ENCODE measurements around the gene NCAM2.
A peak's percentile ranks its signal among the peaks of the same experiment; 100 is the strongest.

The NCAM2 gene

DNA sequence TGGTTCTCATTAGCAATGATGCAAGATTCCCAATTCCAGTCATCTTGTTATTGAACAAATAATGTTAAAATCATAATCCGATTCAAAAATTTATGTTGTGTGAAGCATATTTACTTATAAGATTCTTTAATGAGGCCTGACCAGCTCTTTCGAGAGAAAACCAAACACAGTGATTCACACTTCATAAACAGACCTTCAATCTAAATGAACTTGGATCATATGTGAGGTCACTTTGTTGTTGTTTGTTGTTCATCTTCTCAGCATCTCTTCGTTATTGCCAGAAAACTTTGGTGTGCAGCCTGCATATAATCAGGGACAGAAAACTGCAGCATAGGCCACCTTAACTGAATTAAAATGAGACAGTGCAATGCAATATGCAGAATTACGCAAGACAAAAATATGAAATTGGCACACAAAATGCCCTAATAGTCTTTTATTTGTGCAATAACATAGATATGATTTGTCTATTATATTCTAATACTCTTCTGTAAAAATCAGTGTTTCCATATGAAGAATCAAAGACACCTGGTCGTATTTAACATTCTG is 30.1 kb downstream of the NCAM2 start:
- DNase-seq (ENCODE audit: low read depth, low spot score) = no peak

GRCh38 chr21:21029164-21029563 is 31.0 kb downstream of the NCAM2 start:
- DNase-seq (ENCODE audit: low read depth, low spot score) = no peak

GRCh38 chr21:21030311-21030710 is 32.1 kb downstream of the NCAM2 start:
- no peak for DNase-seq (ENCODE audit: low read depth, low spot score)

DNA sequence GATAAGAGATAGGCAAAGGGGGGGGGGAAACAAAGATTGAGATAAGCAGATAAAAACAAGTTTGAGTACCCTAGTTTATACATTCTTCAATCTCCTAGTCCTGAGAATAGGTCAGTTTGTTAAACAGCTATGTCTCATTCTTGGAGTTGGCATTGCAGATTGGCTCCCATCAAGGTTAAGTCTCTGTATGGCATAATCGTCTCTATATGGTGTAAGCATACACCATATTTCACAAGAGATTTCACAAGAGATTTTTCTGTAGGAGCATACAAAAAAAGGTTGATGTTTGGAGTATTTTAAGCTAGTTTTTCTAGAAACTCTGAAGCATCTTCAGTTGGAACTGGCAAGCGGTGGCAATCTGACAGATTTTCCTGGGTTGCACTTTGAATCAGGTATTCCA is 35.8 kb downstream of the NCAM2 start:
- DNase-seq (ENCODE audit: low read depth, low spot score) = no peak

DNA sequence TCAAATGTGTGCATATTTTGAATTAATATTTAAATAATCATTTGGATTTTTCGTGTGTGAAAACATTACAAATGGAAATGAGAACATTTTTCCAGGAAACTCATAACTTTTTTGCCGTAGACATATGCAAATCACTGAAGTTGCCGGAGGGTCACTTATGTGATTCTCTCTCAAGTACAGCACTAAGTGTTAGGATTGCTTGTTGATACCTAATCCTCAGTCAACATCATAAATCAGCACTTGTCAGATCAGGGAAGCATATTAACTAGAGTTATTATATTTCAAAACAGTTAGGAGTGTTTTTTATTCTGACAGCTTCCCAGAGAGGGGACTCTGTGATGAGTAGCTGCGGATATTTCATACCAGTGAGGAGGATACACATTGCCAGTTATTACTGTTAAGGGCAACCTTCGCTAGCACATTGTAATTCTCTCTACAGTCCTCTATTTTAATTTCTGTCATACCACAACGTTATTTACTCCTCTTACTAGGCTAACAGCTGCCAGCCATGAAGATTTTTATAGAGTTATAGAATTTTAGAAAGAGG is 41.5 kb downstream of the NCAM2 start:
- DNase-seq (ENCODE audit: low read depth, low spot score) = no peak

DNA sequence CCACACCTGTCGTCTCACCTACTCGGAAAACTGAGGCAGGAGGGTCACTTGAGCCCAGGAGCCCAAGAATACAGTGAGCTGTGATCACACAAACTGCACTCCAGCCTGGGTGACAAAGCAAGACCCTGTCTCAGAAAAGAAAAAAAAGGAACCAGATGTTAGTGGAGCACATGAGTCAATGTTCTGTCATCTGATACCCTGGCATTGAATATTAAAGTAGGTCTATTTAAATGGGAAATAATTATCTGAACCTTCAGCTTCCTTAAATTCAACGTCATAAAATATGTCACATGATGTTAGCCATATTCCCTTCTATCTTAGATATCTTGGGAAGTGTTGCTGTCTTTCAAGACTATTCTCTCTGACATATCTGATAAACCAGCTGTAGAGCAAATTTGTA is 47.3 kb downstream of the NCAM2 start:
- DNase-seq (ENCODE audit: low read depth, low spot score) = no peak

- DNase-seq (ENCODE audit: low read depth, low spot score) = no peak
These were observed 47.9 kb downstream of the NCAM2 start for GRCh38 chr21:21046063-21046462.

DNA sequence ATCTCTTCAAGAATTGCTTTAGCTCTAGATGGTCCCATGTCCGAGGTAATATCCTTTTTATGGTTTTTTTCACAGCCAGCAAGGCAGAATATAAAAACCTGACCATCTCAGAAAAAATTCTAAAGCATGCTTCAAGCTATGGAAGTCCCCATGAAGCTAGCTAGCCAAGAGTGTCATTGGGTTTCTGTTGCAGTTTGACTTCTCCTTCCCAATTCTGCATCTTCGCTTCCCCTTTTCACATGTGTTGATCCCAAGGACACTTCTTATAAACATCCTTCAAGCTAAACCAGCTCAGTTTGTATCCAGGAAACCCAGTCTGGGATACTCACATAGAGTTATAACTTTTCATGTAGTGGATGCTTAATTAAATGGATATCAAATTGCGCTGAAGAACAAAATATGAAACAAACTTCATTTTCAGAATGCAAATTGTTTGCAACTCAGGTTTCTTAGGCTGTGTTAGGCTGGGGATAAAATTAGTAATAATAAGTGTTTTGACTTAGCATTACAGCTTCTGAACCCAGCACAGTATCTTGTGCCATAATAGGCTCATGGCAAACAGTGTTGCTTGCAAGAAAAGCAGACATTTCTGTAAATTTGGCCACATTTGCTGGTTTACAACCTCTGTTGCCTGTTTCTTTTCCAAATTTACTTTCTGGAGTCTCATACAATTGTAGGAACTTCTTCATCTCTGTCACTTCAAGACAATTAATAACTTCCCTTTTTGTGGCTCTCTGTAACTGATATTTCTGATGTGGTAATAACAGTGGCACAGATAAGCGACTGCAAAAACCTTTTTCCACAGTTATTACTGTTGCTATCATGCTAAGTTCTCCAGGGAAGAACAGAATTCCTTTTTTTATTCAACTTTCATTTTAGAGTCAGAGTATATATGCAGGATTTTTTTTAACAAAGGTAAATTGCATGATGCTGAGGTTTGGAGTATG is 53.2 kb downstream of the NCAM2 start:
- DNase-seq (ENCODE audit: low read depth, low spot score) = no peak

- DNase-seq (ENCODE audit: low read depth, low spot score) = no peak
These were observed 54.5 kb downstream of the NCAM2 start for GRCh38 chr21:21052672-21053071.

GRCh38 chr21:21057349-21058062 is 59.3 kb downstream of the NCAM2 start:
- DNase-seq (ENCODE audit: low read depth, low spot score) = no peak

- no peak for DNase-seq (ENCODE audit: low read depth, low spot score)
These were observed 65.6 kb downstream of the NCAM2 start for GRCh38 chr21:21063828-21064227.

DNA sequence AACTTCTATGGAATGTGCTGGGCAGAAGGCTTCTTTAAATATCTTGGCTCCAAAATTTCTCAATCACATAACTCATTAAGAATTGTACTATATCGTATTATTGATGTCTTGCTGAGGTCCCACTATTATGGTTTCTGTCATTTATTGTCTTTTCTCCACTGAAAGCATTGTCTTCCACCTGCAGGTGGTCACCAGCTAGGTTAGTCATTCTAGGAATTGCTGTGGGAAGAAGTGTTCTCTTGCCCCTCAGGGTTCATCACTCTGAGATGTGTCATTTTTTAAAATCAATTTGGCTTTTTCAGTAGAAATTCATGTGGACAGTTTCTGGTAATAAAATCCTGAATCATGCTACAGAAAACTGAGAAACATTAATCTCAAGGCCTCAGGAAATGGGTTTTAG is 66.1 kb downstream of the NCAM2 start:
- DNase-seq (ENCODE audit: low read depth, low spot score) = no peak

DNA sequence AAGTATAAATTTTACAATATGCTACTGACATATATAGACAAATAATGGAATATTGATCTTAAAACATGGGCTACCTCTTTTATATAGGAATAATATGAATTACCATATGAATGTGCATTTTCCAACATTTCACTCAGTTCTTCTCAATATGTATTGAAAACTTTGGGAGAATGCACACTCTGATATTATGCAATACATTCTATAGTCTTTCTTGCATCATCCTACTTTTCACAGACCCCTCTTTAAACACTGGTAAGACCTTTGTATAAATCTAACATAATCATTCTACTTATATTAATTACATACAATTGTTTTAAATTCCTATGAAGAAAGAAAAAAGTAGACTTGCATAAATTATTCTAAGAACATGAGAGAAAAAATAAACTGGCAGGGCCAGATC is 69.2 kb downstream of the NCAM2 start:
- no peak for DNase-seq (ENCODE audit: low read depth, low spot score)

DNA sequence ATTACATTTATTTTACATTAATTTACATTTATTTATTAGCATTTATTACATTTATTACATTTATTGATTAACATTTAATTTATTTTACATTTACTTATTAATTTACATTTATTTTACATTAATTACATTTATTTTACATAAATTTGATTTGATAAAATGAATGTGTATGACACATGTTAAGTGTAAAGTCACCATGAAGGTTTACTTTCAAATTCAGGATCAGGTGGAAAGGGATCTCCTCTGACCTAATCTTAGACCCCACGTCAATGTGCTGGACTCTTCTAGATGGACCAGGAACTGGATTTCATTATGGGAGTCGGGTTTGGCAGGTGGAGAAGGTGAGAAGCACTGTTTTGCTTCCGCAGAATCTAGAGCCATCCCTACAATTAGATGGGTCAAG is 76.1 kb downstream of the NCAM2 start:
- DNase-seq (ENCODE audit: low read depth, low spot score) = no peak

DNA sequence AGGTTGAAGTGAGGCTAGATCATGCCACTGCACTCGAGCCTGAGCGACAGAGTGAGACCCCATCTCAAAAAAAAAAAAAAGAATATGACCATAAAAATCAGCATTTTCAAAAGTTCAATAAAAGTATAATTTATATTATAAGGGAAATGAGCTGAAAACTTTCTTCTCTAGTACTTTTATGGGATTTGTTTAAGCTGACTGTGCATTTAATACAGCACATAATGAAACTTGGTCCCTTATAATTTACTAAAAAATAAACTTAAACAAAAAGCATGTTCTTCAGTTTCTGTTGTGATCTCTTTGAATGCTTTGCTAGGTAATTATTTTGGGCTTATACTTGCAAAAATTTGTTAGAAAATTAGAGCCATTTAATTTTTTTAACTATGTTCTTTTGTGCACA is 77.8 kb downstream of the NCAM2 start:
- no peak for DNase-seq (ENCODE audit: low read depth, low spot score)

DNA sequence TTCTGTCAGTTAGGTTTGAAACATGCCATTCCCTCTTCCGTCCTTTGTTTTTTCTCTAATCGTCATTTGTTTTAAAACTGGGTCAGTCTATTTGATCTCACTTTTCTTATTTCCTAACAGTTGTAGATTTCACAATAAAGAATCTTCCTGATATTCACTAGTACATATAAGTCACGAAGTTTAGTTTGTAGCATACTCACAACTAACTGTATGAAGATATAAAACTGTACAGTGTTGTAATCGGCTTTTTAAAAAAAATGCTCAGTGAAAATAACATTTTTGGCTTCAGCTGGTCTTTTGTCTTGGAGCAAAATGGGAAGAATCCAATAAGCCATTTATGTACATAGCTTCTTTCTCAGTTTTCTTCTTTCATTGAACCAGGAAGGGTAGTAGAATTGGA is 78.3 kb downstream of the NCAM2 start:
- DNase-seq (ENCODE audit: low read depth, low spot score) = no peak

- no peak for DNase-seq (ENCODE audit: low read depth, low spot score)
These were observed 81.4 kb downstream of the NCAM2 start for GRCh38 chr21:21079646-21080045.

DNA sequence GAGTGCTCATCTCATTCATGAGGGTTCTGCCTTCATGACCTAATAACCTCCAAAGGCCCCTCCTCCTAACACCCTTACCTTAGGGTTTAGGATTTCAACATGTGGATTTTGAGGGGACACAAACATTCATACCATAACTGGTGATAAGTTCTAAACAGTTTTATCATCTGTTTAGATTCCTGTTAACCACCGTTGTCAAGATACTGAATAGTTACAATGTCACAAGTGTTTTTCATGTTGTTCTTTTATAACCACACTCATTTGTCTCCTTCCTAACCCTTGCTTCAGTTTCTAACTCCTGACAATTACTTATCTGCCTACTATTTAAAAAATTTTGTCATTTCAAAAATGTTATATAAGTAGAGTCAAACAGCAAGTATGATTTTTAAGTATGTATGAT is 86.0 kb downstream of the NCAM2 start:
- DNase-seq (ENCODE audit: low read depth, low spot score) = no peak

DNA sequence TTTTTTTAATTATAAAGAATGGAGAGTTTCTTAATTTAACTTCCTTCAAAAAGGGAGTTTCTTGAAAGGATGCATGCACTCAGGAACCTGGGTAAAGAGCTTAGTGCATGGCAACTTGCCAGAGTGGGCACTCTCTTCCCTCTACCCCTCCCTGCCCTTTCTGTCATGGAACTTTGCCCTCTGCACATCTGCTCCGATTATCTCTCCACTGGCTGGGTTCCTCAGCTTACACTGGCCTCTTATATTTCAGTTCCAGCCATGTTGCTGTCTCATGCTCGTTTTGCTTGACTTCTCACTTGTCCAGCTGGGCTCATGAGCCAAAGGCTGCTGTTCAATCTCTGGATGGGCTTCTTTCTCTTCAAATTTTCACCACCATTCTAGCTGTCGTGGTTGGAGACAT is 87.0 kb downstream of the NCAM2 start:
- no peak for DNase-seq (ENCODE audit: low read depth, low spot score)

- no peak for DNase-seq (ENCODE audit: low read depth, low spot score)
These were observed 98.7 kb downstream of the NCAM2 start for GRCh38 chr21:21096956-21097355.

GRCh38 chr21:21097466-21097865 is 99.3 kb downstream of the NCAM2 start:
- no peak for DNase-seq (ENCODE audit: low read depth, low spot score)

GRCh38 chr21:21101911-21102310 is 103.7 kb downstream of the NCAM2 start:
- DNase-seq (ENCODE audit: low read depth, low spot score) = peak; percentile 24

Measured in ELF-1 (cell line).